GM12872 (cell line): ENCODE data around the gene GPC5.

ENCODE experiments used
- TF ChIP-seq, protein P1 (sequence below): IDR thresholded peaks from 3 replicates; pipeline ENCODE4 v1.5.1; 2011; ENCODE audit warnings: low read depth, mild to moderate bottlenecking, low read length, moderate library complexity; ENCODE audit not compliant: insufficient read depth

GPC5 gene

DNA sequence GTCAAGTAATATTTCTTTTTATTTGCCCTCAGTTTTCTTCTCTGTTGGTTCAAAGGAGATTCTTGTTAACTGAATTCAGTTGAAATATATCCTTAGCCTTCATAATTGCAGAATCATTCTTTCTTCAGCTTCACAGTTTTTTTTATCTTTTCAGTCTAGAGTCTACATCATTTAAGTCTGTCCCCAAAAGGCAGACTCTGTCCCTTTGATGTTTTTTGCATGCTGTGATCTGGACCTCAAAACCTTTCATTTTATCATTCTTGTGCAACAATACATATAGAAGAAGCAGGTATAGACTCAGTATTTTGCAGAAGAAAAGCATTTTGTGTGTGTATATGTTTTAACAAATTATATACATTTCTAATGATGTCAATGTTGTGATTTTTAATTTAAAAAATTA is 1093.4 kb downstream of the GPC5 start:
- TF ChIP-seq, protein P1, sequence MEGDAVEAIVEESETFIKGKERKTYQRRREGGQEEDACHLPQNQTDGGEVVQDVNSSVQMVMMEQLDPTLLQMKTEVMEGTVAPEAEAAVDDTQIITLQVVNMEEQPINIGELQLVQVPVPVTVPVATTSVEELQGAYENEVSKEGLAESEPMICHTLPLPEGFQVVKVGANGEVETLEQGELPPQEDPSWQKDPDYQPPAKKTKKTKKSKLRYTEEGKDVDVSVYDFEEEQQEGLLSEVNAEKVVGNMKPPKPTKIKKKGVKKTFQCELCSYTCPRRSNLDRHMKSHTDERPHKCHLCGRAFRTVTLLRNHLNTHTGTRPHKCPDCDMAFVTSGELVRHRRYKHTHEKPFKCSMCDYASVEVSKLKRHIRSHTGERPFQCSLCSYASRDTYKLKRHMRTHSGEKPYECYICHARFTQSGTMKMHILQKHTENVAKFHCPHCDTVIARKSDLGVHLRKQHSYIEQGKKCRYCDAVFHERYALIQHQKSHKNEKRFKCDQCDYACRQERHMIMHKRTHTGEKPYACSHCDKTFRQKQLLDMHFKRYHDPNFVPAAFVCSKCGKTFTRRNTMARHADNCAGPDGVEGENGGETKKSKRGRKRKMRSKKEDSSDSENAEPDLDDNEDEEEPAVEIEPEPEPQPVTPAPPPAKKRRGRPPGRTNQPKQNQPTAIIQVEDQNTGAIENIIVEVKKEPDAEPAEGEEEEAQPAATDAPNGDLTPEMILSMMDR: no peak

DNA sequence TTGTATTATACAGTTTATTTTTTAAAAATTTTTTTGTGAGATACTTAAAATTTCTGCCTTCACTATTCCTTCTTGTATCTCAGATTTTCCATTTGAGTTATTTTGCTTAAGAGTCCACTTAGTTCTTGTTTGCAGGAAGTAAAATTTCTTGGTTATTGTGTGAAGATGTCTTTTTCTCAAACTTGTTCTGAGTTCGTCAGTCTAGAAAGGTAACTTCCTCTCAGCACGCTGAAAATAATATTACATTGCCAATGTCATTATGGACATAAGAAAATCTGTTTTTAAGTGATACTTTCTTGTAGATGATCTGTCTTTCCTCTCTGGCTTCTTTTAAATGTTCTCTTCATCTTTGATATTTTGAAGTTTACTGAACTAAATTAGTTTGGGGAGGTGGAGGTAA is 1096.5 kb downstream of the GPC5 start:
- TF ChIP-seq, protein P1: no peak

DNA sequence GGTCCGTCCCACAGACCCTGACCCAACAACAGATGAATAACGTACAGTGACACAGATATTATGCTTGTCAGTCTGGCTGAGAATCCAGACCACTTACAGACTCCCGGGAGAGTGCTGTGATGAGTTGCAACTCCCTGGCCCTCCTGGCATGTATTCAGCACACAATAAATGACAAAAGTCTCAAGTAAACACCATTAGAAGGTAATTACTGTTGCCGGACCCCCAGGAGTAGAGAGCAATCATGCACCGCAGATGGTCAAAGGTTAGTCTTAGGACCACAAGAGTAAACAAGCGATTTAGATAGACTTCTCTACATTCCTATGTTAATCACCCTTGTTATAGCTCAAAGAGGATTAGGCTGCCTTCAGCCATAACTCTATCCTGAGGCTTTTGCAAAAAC is 1101.8 kb downstream of the GPC5 start:
- TF ChIP-seq, protein P1: no peak

DNA sequence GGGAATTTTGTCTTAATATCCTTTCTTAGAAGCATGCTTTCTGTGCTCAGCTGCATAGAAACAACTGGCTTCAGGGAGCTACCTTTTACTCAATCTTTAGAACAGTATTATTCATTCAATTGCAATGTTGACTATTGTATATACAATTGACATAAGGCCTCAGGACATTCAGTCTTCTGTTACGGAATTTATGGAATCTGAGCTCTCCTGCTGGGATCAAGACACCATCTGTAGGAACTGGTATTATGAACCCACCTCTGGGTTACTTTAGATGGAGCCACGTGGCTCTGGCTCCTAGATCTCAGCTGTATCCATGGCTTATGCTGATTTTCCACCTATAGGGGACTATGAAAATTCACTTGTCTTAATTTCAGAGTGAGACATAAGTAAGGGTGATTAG is 1112.0 kb downstream of the GPC5 start:
- TF ChIP-seq, protein P1: no peak

DNA sequence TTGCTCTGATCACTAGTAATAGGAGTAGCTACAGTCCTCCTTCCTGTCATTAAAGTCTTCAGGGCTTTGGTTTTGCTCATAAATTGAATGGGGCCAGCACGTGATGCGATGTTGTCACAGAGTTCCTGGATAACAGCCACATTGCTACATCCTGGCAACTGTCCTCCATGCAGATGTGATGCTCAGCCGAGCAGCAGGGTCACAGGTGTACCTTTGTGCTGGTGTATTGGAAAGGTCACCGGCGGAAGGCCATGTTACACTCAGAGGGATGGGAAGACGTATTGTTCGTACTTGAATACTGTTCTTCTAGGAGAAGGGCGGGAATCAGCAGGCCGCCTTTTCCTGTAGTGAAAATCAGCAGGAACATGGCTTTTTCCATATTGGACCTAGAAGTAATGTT is 1114.4 kb downstream of the GPC5 start:
- TF ChIP-seq, protein P1: no peak

DNA sequence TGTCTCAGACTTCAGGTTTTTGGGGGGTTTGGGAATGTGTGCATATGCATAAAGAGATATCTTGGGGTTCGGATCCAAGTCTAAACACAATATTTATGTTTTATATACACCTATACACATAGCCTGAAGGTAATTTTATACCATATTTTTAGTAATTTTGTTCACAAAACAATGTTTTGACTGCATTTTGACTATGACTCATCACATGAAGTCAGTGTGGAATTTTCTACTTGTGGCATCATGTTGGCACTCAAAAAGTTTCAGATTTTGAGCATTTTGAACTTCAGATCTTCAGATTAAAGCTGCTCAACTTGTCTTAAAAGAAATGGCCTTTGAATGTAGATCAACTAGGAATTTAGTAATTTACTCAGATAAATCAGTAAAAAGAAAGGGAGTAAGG is 1115.3 kb downstream of the GPC5 start:
- TF ChIP-seq, protein P1: no peak

DNA sequence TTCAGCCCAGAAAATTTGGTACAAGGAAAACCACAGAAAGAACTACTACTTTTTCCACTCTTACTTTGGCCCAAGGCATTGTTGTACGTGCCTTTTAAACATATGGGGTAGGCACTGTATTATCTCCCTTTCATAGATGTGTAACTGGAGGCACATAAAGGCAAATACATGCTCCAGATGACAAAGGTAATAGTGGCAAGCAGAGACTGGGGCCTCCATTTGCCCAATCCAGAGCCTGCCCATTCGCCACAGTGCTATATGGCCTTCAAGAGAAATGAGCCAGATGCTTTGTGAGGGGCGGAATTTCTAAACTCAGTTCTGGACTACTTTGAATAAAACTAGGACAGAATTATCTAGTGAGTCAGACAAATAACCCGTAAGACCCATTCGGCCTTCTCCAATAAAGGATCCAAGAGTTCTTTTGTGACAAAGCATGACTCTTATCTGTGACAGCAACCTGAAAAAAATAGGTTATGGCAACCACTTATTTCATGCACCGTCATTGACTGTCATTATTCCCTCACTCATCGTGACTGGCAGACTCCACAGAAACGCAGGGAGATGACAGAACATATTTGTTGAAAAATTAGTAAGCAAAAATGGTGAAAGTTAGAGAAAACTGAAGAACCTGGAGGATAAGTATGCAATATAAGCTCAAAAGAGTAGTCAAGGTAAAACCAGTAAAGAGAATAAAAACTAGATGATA is 1116.2 kb downstream of the GPC5 start:
- TF ChIP-seq, protein P1: no peak
